ENCODE data around the gene KLHL8.

Gene KLHL8

DNA sequence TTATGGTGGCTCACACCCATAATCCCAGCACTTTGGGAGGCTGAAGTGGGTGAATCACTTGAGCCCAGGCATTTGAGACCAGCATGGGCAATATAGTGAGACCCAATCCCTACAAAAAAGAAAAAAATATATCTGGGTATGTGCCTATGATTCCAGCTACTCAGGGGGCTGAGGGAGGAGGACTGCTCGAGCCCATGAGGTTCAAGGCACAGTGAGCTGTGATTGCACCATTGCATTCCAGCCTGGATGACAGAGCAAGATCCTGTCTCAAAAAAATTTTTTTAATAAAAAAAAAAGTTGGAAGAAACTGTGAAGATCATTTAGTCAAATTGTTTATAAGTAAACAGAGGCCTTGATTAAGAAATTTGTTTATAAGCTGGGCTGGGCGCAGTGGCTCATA lies 39.7 kb downstream of the KLHL8 start:
- DNase-seq (ENCODE audit: insufficient read length, low spot score) (no peak), FAIRE-seq (no peak)
- TF ChIP-seq, protein P1, sequence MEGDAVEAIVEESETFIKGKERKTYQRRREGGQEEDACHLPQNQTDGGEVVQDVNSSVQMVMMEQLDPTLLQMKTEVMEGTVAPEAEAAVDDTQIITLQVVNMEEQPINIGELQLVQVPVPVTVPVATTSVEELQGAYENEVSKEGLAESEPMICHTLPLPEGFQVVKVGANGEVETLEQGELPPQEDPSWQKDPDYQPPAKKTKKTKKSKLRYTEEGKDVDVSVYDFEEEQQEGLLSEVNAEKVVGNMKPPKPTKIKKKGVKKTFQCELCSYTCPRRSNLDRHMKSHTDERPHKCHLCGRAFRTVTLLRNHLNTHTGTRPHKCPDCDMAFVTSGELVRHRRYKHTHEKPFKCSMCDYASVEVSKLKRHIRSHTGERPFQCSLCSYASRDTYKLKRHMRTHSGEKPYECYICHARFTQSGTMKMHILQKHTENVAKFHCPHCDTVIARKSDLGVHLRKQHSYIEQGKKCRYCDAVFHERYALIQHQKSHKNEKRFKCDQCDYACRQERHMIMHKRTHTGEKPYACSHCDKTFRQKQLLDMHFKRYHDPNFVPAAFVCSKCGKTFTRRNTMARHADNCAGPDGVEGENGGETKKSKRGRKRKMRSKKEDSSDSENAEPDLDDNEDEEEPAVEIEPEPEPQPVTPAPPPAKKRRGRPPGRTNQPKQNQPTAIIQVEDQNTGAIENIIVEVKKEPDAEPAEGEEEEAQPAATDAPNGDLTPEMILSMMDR (IDR thresholded peaks at IDR 0.05; ENCODE audit: insufficient read depth, missing control alignments): no peak

DNA sequence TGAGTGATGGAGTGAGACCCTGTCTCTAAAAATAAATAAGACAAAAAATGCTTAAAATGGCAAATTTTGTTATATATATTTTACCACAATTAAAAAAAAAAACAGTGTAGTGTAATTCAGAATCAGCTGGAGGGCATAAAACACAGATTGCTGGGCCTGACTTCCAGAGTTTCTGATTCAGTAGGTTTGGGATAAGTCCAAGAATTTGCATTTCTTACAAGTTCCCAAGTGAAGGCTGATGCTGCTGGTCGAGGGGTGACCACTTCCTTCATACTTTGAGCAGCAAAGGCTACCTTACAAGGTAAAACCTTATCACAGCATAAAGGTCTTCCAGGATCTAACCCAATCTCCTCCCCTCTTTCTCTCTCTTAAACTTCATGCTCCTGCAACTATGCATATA lies 40.7 kb downstream of the KLHL8 start:
- TF ChIP-seq, protein P1 (IDR thresholded peaks at IDR 0.05; ENCODE audit: insufficient read depth, missing control alignments): no peak
- FAIRE-seq (no peak), DNase-seq (ENCODE audit: insufficient read length, low spot score) (no peak)

DNA sequence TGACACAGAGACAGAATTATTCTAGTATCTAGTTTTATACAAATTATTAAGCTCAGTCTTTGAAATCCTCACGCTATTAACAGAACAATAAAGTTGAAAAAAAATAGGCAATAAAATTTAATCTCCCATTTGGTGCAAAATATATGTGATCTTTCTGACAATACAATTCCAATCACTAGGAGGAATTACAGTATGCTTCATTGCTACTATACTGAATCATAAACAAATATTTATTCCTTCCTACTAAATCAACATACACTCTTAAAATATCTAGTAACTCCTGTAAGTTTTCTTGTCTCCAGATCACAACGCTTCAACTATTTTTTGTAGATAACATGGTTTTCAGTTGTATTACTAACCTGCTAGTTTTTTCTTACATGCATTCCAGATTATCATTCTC lies 45.7 kb downstream of the KLHL8 start:
- FAIRE-seq (no peak), DNase-seq (ENCODE audit: insufficient read length, low spot score) (no peak)
- TF ChIP-seq, protein P1 (IDR thresholded peaks at IDR 0.05; ENCODE audit: insufficient read depth, missing control alignments): no peak

DNA sequence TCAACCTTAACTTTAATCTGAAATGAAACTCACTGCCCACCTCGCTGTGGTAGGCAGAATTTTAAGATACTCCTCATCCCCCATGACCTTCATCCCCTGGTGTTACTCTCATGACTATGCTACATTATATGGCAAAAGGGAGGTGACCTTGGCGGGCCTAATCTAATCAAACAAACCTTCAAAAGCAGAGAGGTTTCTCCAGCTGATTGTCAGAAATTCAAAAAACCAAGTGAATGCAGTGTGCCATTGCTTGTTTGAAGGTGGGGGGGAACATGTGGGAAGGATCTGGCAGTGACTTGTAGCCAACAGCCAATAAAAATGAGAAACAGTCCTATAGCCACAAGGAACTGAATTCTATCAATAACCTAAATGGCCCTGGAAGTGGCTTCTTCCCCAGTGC lies 48.5 kb downstream of the KLHL8 start:
- DNase-seq (ENCODE audit: insufficient read length, low spot score): no peak
- TF ChIP-seq, protein P1 (IDR thresholded peaks at IDR 0.05; ENCODE audit: insufficient read depth, missing control alignments): no peak
- no peak for FAIRE-seq

DNA sequence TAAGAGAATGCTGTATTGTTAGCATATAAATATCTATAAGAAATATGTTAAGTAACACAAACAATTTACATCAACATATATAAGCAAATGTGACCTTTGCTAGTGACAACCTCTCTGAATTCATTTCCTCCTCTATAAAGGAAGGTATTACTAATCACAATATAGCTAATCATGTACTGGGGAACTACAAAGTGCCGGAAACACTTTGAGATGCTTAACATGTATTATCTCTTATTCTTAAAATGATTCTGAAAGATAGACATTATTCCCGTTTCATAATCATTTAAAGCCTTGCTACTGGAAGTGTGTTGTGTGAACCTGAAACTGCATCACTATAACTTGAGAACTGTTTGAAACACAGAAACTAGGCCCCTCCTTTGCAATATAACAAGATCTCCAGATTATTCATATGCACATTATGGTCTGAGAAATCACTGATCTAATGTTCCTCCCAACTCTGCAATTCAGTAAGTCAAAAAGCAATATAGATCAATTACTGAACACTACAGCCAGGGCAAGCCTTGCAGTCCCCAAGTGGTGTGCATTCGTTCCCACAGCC lies 54.0 kb downstream of the KLHL8 start:
- no peak for DNase-seq (ENCODE audit: insufficient read length, low spot score)
- no peak for FAIRE-seq
- TF ChIP-seq, protein P1 (IDR thresholded peaks at IDR 0.05; ENCODE audit: insufficient read depth, missing control alignments): no peak

DNA sequence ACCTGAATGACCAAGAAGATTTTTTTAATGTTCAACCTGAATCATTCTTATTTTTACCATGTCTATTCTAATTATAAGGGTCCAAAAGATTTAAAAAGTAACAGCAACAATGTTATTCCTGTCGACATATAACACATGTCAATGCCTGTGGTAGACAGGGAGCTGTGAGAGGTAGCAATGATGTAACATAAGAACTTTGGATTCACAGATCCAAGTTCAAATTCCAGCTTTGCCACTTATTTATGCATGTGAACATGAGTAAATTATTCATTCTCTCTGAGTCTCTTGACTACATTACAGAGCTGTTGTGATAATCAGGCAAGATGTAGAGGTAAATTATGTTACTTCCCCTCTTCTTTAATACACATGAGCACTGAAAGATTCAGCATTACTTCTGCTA lies 54.5 kb downstream of the KLHL8 start:
- TF ChIP-seq, protein P1 (IDR thresholded peaks at IDR 0.05; ENCODE audit: insufficient read depth, missing control alignments): no peak
- FAIRE-seq (no peak), DNase-seq (ENCODE audit: insufficient read length, low spot score) (no peak)

DNA sequence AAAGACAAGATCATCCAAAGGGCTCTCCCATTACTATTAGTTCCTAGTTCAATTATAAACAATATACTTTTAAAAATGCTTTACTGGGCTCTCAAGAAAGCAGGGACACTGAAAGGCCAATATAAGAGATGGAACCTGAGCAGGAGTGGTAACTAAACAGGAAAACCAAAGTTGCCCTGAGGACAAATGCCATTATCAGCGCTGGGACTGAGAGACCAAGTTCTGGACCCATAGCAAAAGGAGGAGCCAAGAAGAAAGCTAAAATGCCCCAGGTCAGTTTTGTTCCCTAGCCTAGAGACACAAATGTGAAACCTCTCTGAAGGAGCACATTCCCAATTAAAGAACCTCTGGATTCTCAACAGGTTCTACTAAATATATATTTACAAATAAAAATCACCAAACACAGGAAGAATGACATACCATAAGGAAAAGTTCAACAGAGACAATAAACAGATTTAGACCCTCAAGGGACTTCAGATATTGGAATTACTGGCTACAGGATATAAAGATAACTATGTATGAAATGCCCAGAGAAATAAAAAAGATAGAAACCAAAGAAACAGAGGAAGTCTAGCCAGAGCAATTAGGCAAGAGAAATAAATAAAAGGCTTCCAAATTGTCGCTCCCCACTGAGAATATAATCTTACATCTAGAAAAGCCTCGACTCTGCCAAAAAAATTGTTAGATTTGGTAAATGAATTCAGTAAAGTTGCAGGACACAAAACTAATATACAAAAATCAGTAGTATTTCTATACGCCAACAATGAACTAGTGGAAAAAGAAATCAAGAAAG lies 67.1 kb downstream of the KLHL8 start:
- no peak for FAIRE-seq
- DNase-seq (ENCODE audit: insufficient read length, low spot score): no peak
- TF ChIP-seq, protein P1 (IDR thresholded peaks at IDR 0.05; ENCODE audit: insufficient read depth, missing control alignments): no peak
